HUDEP-2 (cell line): Measurements from ENCODE around the gene HNRNPF.

Experiments
- DNase-seq, 76 experiments: peaks; one replicate each; lab custom pipeline; 2025; ENCODE audit not compliant: unreplicated experiment in 76 of 76; lab: John Stamatoyannopoulos, UW

HNRNPF gene

GRCh38 chr10:43383204-43383971, 25.6 kb downstream of the HNRNPF start:
- DNase-seq, result no peak

- DNase-seq, result no peak
Observed at GRCh38 chr10:43380610-43381222, 28.3 kb downstream of the HNRNPF start.

- DNase-seq, result no peak
Observed at GRCh38 chr10:43377424-43377883, 31.5 kb downstream of the HNRNPF start.

GRCh38 chr10:43376828-43377423, 32.1 kb downstream of the HNRNPF start:
- DNase-seq, result no peak

- DNase-seq, result no peak
Observed at GRCh38 chr10:43376046-43376635, 32.8 kb downstream of the HNRNPF start.

GRCh38 chr10:43375401-43376020, 33.5 kb downstream of the HNRNPF start:
- no peak for DNase-seq

GRCh38 chr10:43374194-43374593, 34.8 kb downstream of the HNRNPF start:
- DNase-seq, result no peak

GRCh38 chr10:43373461-43373860, 35.5 kb downstream of the HNRNPF start:
- no peak for DNase-seq

- no peak for DNase-seq
Observed at GRCh38 chr10:43372765-43373361, 36.1 kb downstream of the HNRNPF start.

GRCh38 chr10:43371418-43371817, 37.6 kb downstream of the HNRNPF start, which contains the start of gene FXYD4:
TSS of gene FXYD4 (plus strand) at chr10:43371636. CDS start at chr10:43373747, 2,111 bp downstream.
- DNase-seq, result no peak

- no peak for DNase-seq
Observed at GRCh38 chr10:43370671-43371215, 38.2 kb downstream of the HNRNPF start.

- no peak for DNase-seq
Observed at GRCh38 chr10:43369921-43370320, 39.1 kb downstream of the HNRNPF start.

- no peak for DNase-seq
Observed at GRCh38 chr10:43365001-43365400, 44.0 kb downstream of the HNRNPF start.

GRCh38 chr10:43362191-43362839, 46.7 kb downstream of the HNRNPF start:
- peak; percentile 53 to 98 (median 95) for DNase-seq

GRCh38 chr10:43361547-43362190, 47.3 kb downstream of the HNRNPF start:
- DNase-seq, result peak in 4 of 76 experiments; percentile 15 to 41 (median 30)

GRCh38 chr10:43360086-43360485, 48.9 kb downstream of the HNRNPF start:
- no peak for DNase-seq

- DNase-seq, result peak in 68 of 76 experiments; percentile 16 to 88 (median 53)
Observed at GRCh38 chr10:43355749-43356371, 53.1 kb downstream of the HNRNPF start.

GRCh38 chr10:43354879-43355380, 54.1 kb downstream of the HNRNPF start:
- DNase-seq, result no peak

- peak in 2 of 76 experiments; percentile 6 to 44 for DNase-seq
Observed at GRCh38 chr10:43354330-43354635, 54.7 kb downstream of the HNRNPF start.
